ENCODE data around the gene CIAO1. TPM values are rescaled to one million over a fixed set of nuclear protein-coding genes. Genes with fewer than 3 reads are reported as not detected.

Gene CIAO1
- total and polyA plus RNA-seq, 2 of the 13 experiments (the other 11 are each of a cell fraction or from before 2014, with no cell fraction given), result 99.3 to 120 TPM

- TF ChIP-seq ZBTB39 (CRISPR knock-in tag; IDR thresholded peaks at IDR 0.05), result peak; percentile 83
- peak; percentile 87 for TF ChIP-seq ZNF687 (CRISPR knock-in tag; IDR thresholded peaks at IDR 0.05)
- TF ChIP-seq NFIC (IDR thresholded peaks at IDR 0.05; ENCODE audit: low read length), result peak; percentile 82
- TF ChIP-seq KLF16 (CRISPR knock-in tag; IDR thresholded peaks at IDR 0.05), result peak in 1 of 2 experiments; percentile 97; a peak in 2 of 4 replicates
- no peak for TF ChIP-seq ZFAT (CRISPR knock-in tag; conservative IDR thresholded peaks at IDR 0.05)
- peak; percentile 44; the same call in 1 of the 2 replicates for TF ChIP-seq HMGXB3 (CRISPR knock-in tag; IDR thresholded peaks at IDR 0.05; ENCODE audit: borderline replicate concordance)
- 0 out of 2 replicates have a peak, but pooled peaks have one; percentile 22 for TF ChIP-seq KDM5B (CRISPR knock-in tag; IDR thresholded peaks at IDR 0.05; ENCODE audit: borderline replicate concordance)
- peak; percentile 20; the same call in 1 of the 2 replicates for TF ChIP-seq ZNF460 (CRISPR knock-in tag; IDR thresholded peaks at IDR 0.05; ENCODE audit: borderline replicate concordance)
- TF ChIP-seq NFE2L2 (IDR thresholded peaks at IDR 0.05; ENCODE audit: low read length), result peak; percentile 10; the same call in 1 of the 2 replicates
- 0 out of 2 replicates have a peak, but pooled peaks have one; percentile 10 for TF ChIP-seq ZKSCAN5 (CRISPR knock-in tag; IDR thresholded peaks at IDR 0.05)
- TF ChIP-seq MEF2D (CRISPR knock-in tag; IDR thresholded peaks at IDR 0.05), result peak; percentile 64; the same call in 1 of the 2 replicates
- TF ChIP-seq SNAI1 (CRISPR knock-in tag; IDR thresholded peaks at IDR 0.05; ENCODE audit: borderline replicate concordance), result no peak
Observed at GRCh38 chr2:96260387-96261260, 5.4 kb upstream of the CIAO1 start (continued).

Measured in HepG2 (cell line).